Aorta (tissue), 5 donors: ENCODE results near the gene MRTFA. TPM values are rescaled to one million over a fixed set of nuclear protein-coding genes. Genes with fewer than 3 reads are reported as not detected.

Experiments
- ATAC-seq: fragments of 200-7000 bp; cut with Tn5 transposase; one replicate; pipeline ENCODE4 v1.9.1; 2022; ENCODE audit warnings: moderate library complexity; ENCODE audit not compliant: low FRiP score
- DNase-seq, 2 donors: peaks; one replicate each; pipeline ENCODE4 v3.0.0-alpha.2; 2020
- H3K27ac ChIP-seq, 2 donors: one replicate each; pipeline ENCODE4 v1.5.1; 2013; ENCODE audit warnings: low read length in 2 of 2, mild to moderate bottlenecking in 2 of 2, moderate library complexity in 2 of 2, control low read depth in 1 of 2, inconsistent platforms in 1 of 2, low read depth in 1 of 2
- H3K27me3 ChIP-seq, 2 donors: one replicate each; pipeline ENCODE4 v1.6.1; 2013; ENCODE audit warnings: control low read depth in 1 of 2, low read length in 1 of 2, mild to moderate bottlenecking in 1 of 2, moderate library complexity in 1 of 2; ENCODE audit not compliant: insufficient read depth in 2 of 2, control insufficient read depth in 1 of 2
- H3K36me3 ChIP-seq, 2 donors: one replicate each; pipeline ENCODE4 v1.6.1; 2013; ENCODE audit warnings: control low read depth in 1 of 2, low read length in 1 of 2, mild to moderate bottlenecking in 1 of 2; ENCODE audit not compliant: insufficient read depth in 2 of 2, control insufficient read depth in 1 of 2
- H3K4me1 ChIP-seq, 2 donors: one replicate each; pipeline ENCODE4 v1.6.1; 2013; ENCODE audit warnings: low read length in 2 of 2, control low read depth in 1 of 2, mild to moderate bottlenecking in 1 of 2, moderate library complexity in 1 of 2; ENCODE audit not compliant: insufficient read depth in 2 of 2, control insufficient read depth in 1 of 2
- H3K4me3 ChIP-seq, 2 donors: one replicate each; pipeline ENCODE4 v1.5.1; 2013; ENCODE audit warnings: low read length in 2 of 2, control low read depth in 1 of 2, mild to moderate bottlenecking in 1 of 2
- H3K9me3 ChIP-seq: one replicate; pipeline ENCODE4 v1.6.1; 2013; ENCODE audit warnings: mild to moderate bottlenecking, low read length; ENCODE audit not compliant: control insufficient read depth
- WGBS, 2 donors: extraction: QIAGEN DNeasy Blood & Tissue Kit; methylation state at CpG; one replicate each; pipeline ENCODE4 v1.1.7; 2013; 5-methylcytosine and 5-hydroxymethylcytosine counted together
- intact Hi-C, 2 donors: fragments of 100-400 bp; cut with DNase I; formaldehyde crosslinking; loops; one replicate each; pipeline versions ENCODE4 v1.14.2 to v1.15.0; 2022
- polyA plus RNA-seq, 2 donors: library from polyadenylated mRNA; stranded (reverse); fragments of 200-250 nt; gene quantifications; one replicate each; pipeline ENCODE4 v1.2.3, GENCODE V29; 2013
- total RNA-seq, 2 donors: library from RNA; stranded (reverse); fragmentation: NEBNext Ultra II Directional; extraction: Animal tissue kit (Norgen Biotek cat#: 25700); gene quantifications; one replicate each; pipeline ENCODE4 v1.2.1, GENCODE V29; 2021
- donor health status: healthy with polysubstance abuse.
- donor health status: Bipolar disorder and iron deficiency.
- donor health status: DM: no; HTN: no; CAD: no.
- donor health status: DM: no; HTN: no; CAD: no.
- donor health status: DM: yes; HTN: yes; CAD: no.

The MRTFA gene
- total and polyA plus RNA-seq, 4 donors, result 12.9 to 77.4 (median 51.9) TPM

DNA sequence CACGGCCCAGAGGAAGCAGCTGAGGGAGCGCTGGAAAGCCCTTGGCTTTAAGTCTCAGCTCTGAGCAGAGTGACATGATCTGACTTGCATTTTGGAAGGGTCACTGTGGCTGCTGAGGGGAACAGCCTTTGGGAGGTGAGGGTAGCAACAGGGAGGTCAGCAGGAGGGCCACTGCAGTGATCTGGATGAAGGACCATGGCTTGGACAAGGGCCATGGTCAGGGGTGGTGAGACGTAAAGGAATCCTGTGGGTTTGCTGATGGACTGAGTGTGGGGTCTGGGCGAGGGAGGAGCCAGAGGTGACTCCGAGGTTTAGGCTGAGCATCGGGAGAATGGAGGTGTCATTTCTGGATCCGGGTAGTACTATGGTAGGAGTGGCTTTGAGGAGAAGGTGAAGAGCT is 232.9 kb downstream of the MRTFA start:
- ATAC-seq, result no peak
- Histone ChIP-seq H3K9me3 (no peaks in the 10 kb centered on the region), H3K27me3 (no peaks in the 10 kb centered on the region), H3K4me3 (no peak overlapping the region), H3K36me3 (peaks cover 0 to 7% of the 10 kb centered on the region in 2 donors), H3K4me1 (no peaks in the 10 kb centered on the region), H3K27ac (no peak overlapping the region)
- intact Hi-C loops, result no loop called here
- DNase-seq, result peak in 1 of 2 donors; percentile 43
- WGBS, 2 donors, result 84% methylated on average over 7 of the region's 7 CpGs

DNA sequence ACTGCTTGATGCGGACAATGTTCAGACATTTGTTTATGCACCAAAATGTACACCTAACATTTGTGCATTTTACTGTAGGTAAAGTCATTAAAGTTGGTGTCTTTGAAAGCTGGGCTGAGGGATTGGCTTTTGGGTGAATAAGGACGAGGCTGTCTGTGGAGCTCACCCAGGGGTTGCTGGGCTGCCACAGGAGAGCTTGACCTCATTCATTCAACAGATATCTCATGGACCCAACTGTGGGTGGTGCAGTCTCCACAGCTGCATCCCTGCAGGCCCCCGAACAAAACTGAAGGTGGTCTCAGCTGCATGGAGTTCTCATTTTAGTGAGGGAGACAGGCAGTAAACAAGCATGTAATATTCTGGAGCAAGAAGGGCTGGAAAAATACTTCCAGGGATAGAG is 233.4 kb downstream of the MRTFA start:
- DNase-seq, result peak in 1 of 2 donors; percentile 53

DNA sequence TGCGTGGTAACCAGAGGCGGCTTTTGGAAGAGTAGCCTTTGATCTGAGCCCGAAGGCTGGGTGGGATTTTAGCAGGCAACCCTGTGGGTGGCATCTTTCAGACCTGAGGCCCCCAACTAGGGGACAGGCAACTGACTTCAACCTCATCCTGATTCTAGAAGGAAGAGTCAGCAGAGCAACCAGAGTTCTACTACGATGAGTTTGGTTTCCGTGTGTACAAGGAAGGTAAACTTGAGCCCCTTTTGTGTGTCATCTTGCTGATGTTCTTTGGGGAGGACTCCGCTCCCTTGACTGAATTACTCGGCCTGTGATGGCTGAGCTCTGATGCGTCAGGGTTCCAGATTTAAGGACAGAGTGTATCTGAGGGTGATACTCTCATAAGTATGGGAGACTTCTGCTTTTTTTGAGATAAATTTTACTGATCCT is 234.5 kb downstream of the MRTFA start:
- no peaks in the 10 kb centered on the region for H3K27me3 ChIP-seq
- 95% methylated on average over 8 of the region's 8 CpGs for WGBS, 2 donors
- no peak overlapping the region for H3K4me3 ChIP-seq
- intact Hi-C loops, result no loop called here
- ATAC-seq (no peak), DNase-seq (no peak)
- peaks cover 0 to under 1% of the 10 kb centered on the region in 2 donors for H3K4me1 ChIP-seq
- H3K27ac ChIP-seq, result no peak overlapping the region
- H3K9me3 ChIP-seq, result no peaks in the 10 kb centered on the region
- peaks cover 0 to 3% of the 10 kb centered on the region in 2 donors for H3K36me3 ChIP-seq

More for the DNA sequence above, 233.4 kb downstream of the MRTFA start:
- intact Hi-C loops, result no loop called here
- ATAC-seq, result no peak
- Histone ChIP-seq H3K36me3 (peaks cover 0 to 7% of the 10 kb centered on the region in 2 donors), H3K27me3 (no peaks in the 10 kb centered on the region), H3K27ac (no peak overlapping the region), H3K4me1 (no peaks in the 10 kb centered on the region), H3K9me3 (no peaks in the 10 kb centered on the region), H3K4me3 (no peak overlapping the region)
- 83 to 90% methylated on average over 3 of the region's 3 CpGs for WGBS, 2 donors

DNA sequence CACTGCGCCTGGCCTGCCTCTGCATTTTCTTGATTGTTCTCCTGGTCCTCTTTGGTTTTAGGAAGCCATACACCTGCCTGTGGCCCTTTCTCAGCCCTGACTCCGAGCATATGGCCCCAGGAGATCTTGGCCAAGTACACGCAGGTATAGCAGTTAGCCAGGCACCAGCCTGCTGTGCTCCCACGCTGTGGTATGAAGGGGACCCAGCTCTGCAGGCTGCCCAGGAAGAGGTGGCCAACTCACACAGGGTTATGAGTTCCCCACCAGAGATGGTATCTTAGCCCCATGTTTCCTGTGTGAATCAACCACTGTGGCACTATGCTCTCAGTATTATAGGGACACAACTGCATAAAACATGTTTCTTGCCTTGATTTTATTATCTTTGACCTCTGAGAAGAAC is 235.0 kb downstream of the MRTFA start:
- Histone ChIP-seq H3K9me3 (no peaks in the 10 kb centered on the region), H3K27me3 (no peaks in the 10 kb centered on the region), H3K36me3 (peaks cover 0 to 2% of the 10 kb centered on the region in 2 donors), H3K4me1 (peaks cover 0 to 2% of the 10 kb centered on the region in 2 donors), H3K4me3 (no peak overlapping the region), H3K27ac (no peak overlapping the region)
- ATAC-seq, result no peak
- intact Hi-C loops, result no loop called here
- DNase-seq, result peak in 1 of 2 donors; percentile 32
- WGBS, 2 donors, result 94 to 95% methylated on average over 4 of the region's 4 CpGs

DNA sequence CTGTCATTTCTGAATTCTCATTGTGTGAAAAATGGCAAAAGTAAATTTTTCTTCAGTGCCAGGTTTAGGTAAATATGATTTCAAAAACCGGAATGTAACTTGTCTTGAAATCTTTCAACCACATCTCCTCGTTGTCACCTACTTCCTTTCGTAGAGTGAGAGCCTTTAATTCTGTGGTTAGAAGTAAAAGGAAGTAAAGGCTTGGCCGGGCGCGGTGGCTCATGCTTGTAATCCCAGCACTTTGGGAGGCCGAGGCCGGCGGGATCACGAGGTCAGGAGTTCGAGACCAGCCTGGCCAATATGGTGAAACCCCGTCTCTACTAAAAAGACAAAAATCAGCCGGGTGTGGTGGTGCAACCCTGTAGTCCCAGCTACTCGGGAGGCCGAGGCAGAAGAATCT is 236.4 kb downstream of the MRTFA start:
- no peaks in the 10 kb centered on the region for H3K27me3 ChIP-seq
- WGBS, 2 donors, result 92 to 95% methylated on average over 15 of the region's 15 CpGs
- H3K36me3 ChIP-seq, result peaks cover 0 to 2% of the 10 kb centered on the region in 2 donors

DNA sequence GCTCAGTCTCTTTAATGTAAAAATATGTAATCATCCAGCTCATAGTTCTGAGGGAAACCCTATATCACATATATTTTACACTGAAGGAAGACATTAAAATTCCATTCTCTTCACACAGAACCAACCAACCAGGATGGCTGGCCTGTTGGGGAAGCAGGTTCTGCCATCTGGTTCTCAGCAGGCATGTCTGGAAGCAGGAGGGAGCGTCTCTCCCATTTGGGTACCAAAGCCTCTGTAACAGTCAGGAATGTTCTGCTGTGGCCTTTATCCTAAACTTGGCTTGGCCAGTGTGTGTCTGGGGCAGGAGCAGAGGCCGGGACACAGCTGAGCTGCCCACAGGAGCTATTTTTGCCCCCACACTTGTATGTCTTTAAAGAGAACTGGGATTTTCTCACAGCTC is 236.9 kb downstream of the MRTFA start:
- intact Hi-C loops, result no loop called here
- Histone ChIP-seq H3K27me3 (no peaks in the 10 kb centered on the region), H3K4me1 (peaks cover 0 to 2% of the 10 kb centered on the region in 2 donors), H3K9me3 (no peaks in the 10 kb centered on the region), H3K4me3 (no peak overlapping the region), H3K27ac (no peak overlapping the region), H3K36me3 (peaks cover 0 to 2% of the 10 kb centered on the region in 2 donors)
- ATAC-seq (no peak), DNase-seq (peak in 1 of 2 donors; percentile 27)
- 49 to 54% methylated on average over 2 of the region's 2 CpGs for WGBS, 2 donors

More for the DNA sequence above, 236.4 kb downstream of the MRTFA start:
- DNase-seq (peak; percentile 60 to 78), ATAC-seq (no peak)
- intact Hi-C loops, result no loop called here
- Histone ChIP-seq H3K4me1 (peaks cover 0 to 2% of the 10 kb centered on the region in 2 donors), H3K27ac (no peak overlapping the region), H3K9me3 (no peaks in the 10 kb centered on the region), H3K4me3 (no peak overlapping the region)

DNA sequence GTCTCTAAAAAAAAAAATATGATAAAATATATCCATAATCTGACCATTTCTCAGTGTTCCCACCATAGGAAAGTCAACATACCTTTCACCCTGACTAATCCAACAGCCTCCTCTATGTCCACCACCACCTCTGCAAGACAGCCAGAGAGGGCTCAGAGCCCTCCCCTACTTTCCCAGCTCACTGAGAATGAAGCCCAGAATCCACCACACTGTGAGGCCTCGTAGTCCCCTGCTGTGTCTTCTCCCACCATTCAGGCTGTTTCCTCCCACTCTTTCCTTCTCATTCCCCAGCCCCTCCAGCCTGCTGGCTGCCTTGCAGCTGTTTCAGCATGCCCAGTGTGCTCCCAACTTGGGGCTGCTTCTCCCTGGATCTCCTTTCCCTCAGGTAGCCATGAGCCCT is 239.1 kb downstream of the MRTFA start:
- Histone ChIP-seq H3K27ac (no peak overlapping the region), H3K27me3 (no peaks in the 10 kb centered on the region), H3K36me3 (peaks cover 0 to 2% of the 10 kb centered on the region in 2 donors), H3K9me3 (no peaks in the 10 kb centered on the region), H3K4me1 (peaks cover 0 to 2% of the 10 kb centered on the region in 2 donors), H3K4me3 (no peak overlapping the region)
- peak in 1 of 2 donors; percentile 25 for DNase-seq
- ATAC-seq, result peak; percentile 30
- intact Hi-C loops, result no loop called here
- 66 to 73% methylated on average over 1 of the region's 1 CpG for WGBS, 2 donors

DNA sequence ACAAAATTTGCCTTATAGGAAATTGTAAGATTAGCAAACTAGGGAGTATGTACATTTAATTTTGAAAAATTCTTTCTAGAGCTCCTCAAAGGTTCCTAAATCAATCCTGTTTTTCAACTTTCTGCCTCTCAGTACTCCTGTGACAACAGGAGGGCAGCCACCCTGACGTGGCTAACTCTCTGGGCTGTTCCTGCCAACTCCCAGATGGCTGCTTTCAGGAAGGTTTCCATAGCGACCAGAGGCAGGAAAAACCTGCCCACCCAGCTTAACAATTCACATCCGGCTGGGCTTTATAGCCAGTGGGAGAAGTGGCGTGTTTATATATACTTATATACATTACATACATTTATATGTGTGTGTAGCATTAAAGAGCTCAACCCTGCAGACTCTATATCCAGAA is 239.6 kb downstream of the MRTFA start:
- Histone ChIP-seq H3K27me3 (no peaks in the 10 kb centered on the region), H3K27ac (no peak overlapping the region), H3K36me3 (peaks cover 0 to under 1% of the 10 kb centered on the region in 2 donors), H3K9me3 (no peaks in the 10 kb centered on the region), H3K4me1 (peaks cover 0 to 2% of the 10 kb centered on the region in 2 donors), H3K4me3 (no peak overlapping the region)
- intact Hi-C loops, result no loop called here
- ATAC-seq, result peak; percentile 62
- 19 to 33% methylated on average over 4 of the region's 4 CpGs for WGBS, 2 donors
- peak; percentile 56 to 58 for DNase-seq

DNA sequence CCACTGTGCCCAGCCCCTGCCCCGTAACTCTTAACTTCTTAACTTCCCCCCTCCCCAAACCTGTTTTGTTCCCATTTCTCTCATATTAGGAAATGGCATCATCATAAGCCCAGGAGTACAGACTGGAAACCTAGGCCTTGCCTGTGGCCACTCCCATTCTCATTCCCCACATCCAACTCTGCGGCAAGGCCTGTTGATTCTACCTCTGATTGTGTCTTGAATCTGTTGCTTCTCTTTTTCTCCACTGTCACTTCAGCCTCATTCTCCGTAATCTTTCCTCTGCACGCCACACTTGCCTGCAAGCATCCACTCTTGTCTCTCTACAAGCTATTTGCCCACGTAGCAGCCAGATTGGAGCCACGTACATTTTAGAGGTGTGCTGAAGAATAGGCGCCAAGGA is 240.9 kb downstream of the MRTFA start:
- Histone ChIP-seq H3K9me3 (no peaks in the 10 kb centered on the region), H3K27ac (no peak overlapping the region), H3K27me3 (no peaks in the 10 kb centered on the region), H3K36me3 (no peaks in the 10 kb centered on the region), H3K4me3 (no peak overlapping the region), H3K4me1 (peaks cover 0 to 2% of the 10 kb centered on the region in 2 donors)
- DNase-seq, result no peak
- no peak for ATAC-seq
- intact Hi-C loops, result no loop called here
- 95 to 96% methylated on average over 7 of the region's 7 CpGs for WGBS, 2 donors
